CD14-positive monocyte (primary cell): Measurements from ENCODE around the gene SLC25A21. TPM values are rescaled to one million over a fixed set of nuclear protein-coding genes. Genes with fewer than 3 reads are reported as not detected.

ENCODE experiments used
- DNase-seq, 3 donors: peaks; one replicate each; pipeline ENCODE4 v3.0.0-alpha.2; 2011 to 2022
- H2AFZ ChIP-seq: 2 replicates; pipeline ENCODE4 v1.6.0; 2012; ENCODE audit warnings: mild to moderate bottlenecking, low read depth, low read length, inconsistent platforms; ENCODE audit not compliant: insufficient read depth, poor library complexity, severe bottlenecking
- H3K27ac ChIP-seq, 2 donors: 1 replicate in 1 of 2; 2 replicates in 1 of 2; pipeline ENCODE4 v1.5.1; 2012 to 2013; ENCODE audit warnings: low read length in 2 of 2, control low read depth in 1 of 2, inconsistent platforms in 1 of 2, low read depth in 1 of 2, mild to moderate bottlenecking in 1 of 2
- H3K27me3 ChIP-seq, 2 donors: one replicate each; pipeline versions ENCODE4 v1.6.0 to v1.6.1; 2011 to 2013; ENCODE audit warnings: low read length in 2 of 2; ENCODE audit not compliant: control insufficient read depth in 2 of 2, insufficient read depth in 2 of 2
- H3K36me3 ChIP-seq, 2 donors: replicated peaks in 1 of 2; 1 replicate in 1 of 2; 2 replicates in 1 of 2; pipeline versions ENCODE4 v1.5.1 to v1.6.1; 2012 to 2013; ENCODE audit warnings: low read length in 2 of 2, control low read depth in 1 of 2, inconsistent platforms in 1 of 2, mild to moderate bottlenecking in 1 of 2; ENCODE audit not compliant: insufficient read depth in 2 of 2, control insufficient read depth in 1 of 2
- H3K4me1 ChIP-seq, 2 donors: 1 replicate in 1 of 2; 2 replicates in 1 of 2; pipeline versions ENCODE4 v1.5.1 to v1.6.1; 2012 to 2013; ENCODE audit warnings: low read length in 2 of 2, control low read depth in 1 of 2, inconsistent platforms in 1 of 2, mild to moderate bottlenecking in 1 of 2, moderate library complexity in 1 of 2; ENCODE audit not compliant: insufficient read depth in 2 of 2, control insufficient read depth in 1 of 2
- H3K4me2 ChIP-seq: replicated peaks from 2 replicates; pipeline ENCODE3; 2012; ENCODE audit warnings: low read length, moderate library complexity, mild to moderate bottlenecking; ENCODE audit not compliant: poor library complexity, severe bottlenecking; ENCODE audit errors: extremely low read depth
- H3K4me3 ChIP-seq, 3 experiments: fragments of 200-600 bp in 1 of 3; sonication (generic) in 1 of 3; replicated peaks in 1 of 3; 1 replicate in 2 of 3; 2 replicates in 1 of 3; pipeline ENCODE4 v1.5.1; 2011 to 2013; ENCODE audit warnings: low read length in 3 of 3, mild to moderate bottlenecking in 3 of 3, control low read depth in 2 of 3, low read depth in 2 of 3, inconsistent platforms in 1 of 3, moderate library complexity in 1 of 3
- H3K79me2 ChIP-seq: 2 replicates; pipeline ENCODE4 v1.6.0; 2012; ENCODE audit warnings: mild to moderate bottlenecking, control low read depth, inconsistent platforms, low read length, moderate library complexity; ENCODE audit not compliant: insufficient read depth
- H3K9ac ChIP-seq: 2 replicates; pipeline ENCODE4 v1.6.0; 2017; ENCODE audit warnings: low read length, mild to moderate bottlenecking; ENCODE audit not compliant: insufficient read depth, poor library complexity, severe bottlenecking
- H3K9me3 ChIP-seq, 2 donors: replicated peaks in 1 of 2; 1 replicate in 1 of 2; 2 replicates in 1 of 2; pipeline versions ENCODE4 v1.5.1 to v1.6.1; 2012 to 2013; ENCODE audit warnings: low read length in 2 of 2, control low read depth in 1 of 2; ENCODE audit not compliant: control insufficient read depth in 1 of 2, insufficient read depth in 1 of 2
- H4K20me1 ChIP-seq: 2 replicates; pipeline ENCODE4 v1.6.0; 2012; ENCODE audit warnings: mild to moderate bottlenecking, low read length, control low read depth, moderate library complexity; ENCODE audit not compliant: insufficient read depth
- H3K27ac Mint-ChIP-seq, 7 donors: one replicate each; pipeline ENCODE4 v1.8.0; 2020; ENCODE audit warnings: mild to moderate bottlenecking in 7 of 7, mixed read lengths in 7 of 7, moderate library complexity in 6 of 7, inconsistent platforms in 2 of 7
- H3K27me3 Mint-ChIP-seq, 3 donors: one replicate each; pipeline ENCODE4 v1.8.0; 2021 to 2022; ENCODE audit warnings: low read depth in 3 of 3, mild to moderate bottlenecking in 3 of 3, mixed read lengths in 3 of 3, moderate library complexity in 3 of 3, inconsistent platforms in 1 of 3
- H3K36me3 Mint-ChIP-seq, 2 donors: one replicate each; pipeline ENCODE4 v1.8.0; 2020; ENCODE audit warnings: mixed read lengths in 2 of 2, inconsistent platforms in 1 of 2, mild to moderate bottlenecking in 1 of 2
- H3K4me1 Mint-ChIP-seq: one replicate; pipeline ENCODE4 v1.8.0; 2020; ENCODE audit warnings: mild to moderate bottlenecking, mixed read lengths
- H3K4me3 Mint-ChIP-seq, 2 donors: one replicate each; pipeline ENCODE4 v1.8.0; 2020; ENCODE audit warnings: mild to moderate bottlenecking in 2 of 2, mixed read lengths in 2 of 2, moderate library complexity in 1 of 2
- H3K9me3 Mint-ChIP-seq, 7 donors: one replicate each; pipeline ENCODE4 v1.8.0; 2020 to 2022; ENCODE audit warnings: mixed read lengths in 7 of 7, mild to moderate bottlenecking in 6 of 7, moderate library complexity in 6 of 7, inconsistent platforms in 2 of 7
- WGBS: methylation state at CpG from one replicate; pipeline ENCODE4 v1.1.5; 2013; ENCODE audit warnings: missing lambda C conversion rate; ENCODE audit not compliant: insufficient coverage; 5-methylcytosine and 5-hydroxymethylcytosine counted together
- intact Hi-C, 2 donors: fragments of 100-400 bp; cut with micrococcal nuclease; formaldehyde crosslinking; loops; one replicate each; pipeline versions ENCODE4 v1.15.0 to v1.15.1; 2023
- polyA plus RNA-seq, 3 donors: library from polyadenylated mRNA; depleted of rRNA in 1 of 3; unstranded in 2 of 3; stranded (reverse) in 1 of 3; fragments of 300-500 nt in 2 of 3; fragments of >200 nt in 1 of 3; fragmentation: Illumina TruSeq in 2 of 3; gene quantifications; 1 replicate in 2 of 3; 2 replicates in 1 of 3; pipeline ENCODE4 v1.2.3, GENCODE V29; 2012 to 2021
- TF ChIP-seq, protein P1 (sequence below): fragments of 200-600 bp; IDR thresholded peaks from one replicate; pipeline ENCODE4 v1.8.0; 2022; ENCODE audit warnings: antibody characterized with exemption, mild to moderate bottlenecking

SLC25A21 gene
- polyA plus RNA-seq, 3 donors: not detected

GRCh38 chr14:36915081-36915480 is 257.3 kb downstream of the SLC25A21 start:
- Mint-ChIP-seq H3K36me3 (no peaks in the 10 kb centered on the region), H3K9me3 (no peaks in the 10 kb centered on the region), H3K4me3 (no peak overlapping the region), H3K27ac (no peak overlapping the region), H3K27me3 (peaks cover 0 to 2% (median 0%) of the 10 kb centered on the region in 3 donors), H3K4me1 (no peaks in the 10 kb centered on the region)
- H3K9me3 ChIP-seq: no peaks in the 10 kb centered on the region
- no peaks in the 10 kb centered on the region for H3K4me1 ChIP-seq
- H4K20me1 ChIP-seq: no peaks in the 10 kb centered on the region
- no CpG with 5 or more reads among the region's 1 CpG for WGBS
- no peak overlapping the region for H3K27ac ChIP-seq
- no peak overlapping the region for H2AFZ ChIP-seq
- TF ChIP-seq, protein P1, sequence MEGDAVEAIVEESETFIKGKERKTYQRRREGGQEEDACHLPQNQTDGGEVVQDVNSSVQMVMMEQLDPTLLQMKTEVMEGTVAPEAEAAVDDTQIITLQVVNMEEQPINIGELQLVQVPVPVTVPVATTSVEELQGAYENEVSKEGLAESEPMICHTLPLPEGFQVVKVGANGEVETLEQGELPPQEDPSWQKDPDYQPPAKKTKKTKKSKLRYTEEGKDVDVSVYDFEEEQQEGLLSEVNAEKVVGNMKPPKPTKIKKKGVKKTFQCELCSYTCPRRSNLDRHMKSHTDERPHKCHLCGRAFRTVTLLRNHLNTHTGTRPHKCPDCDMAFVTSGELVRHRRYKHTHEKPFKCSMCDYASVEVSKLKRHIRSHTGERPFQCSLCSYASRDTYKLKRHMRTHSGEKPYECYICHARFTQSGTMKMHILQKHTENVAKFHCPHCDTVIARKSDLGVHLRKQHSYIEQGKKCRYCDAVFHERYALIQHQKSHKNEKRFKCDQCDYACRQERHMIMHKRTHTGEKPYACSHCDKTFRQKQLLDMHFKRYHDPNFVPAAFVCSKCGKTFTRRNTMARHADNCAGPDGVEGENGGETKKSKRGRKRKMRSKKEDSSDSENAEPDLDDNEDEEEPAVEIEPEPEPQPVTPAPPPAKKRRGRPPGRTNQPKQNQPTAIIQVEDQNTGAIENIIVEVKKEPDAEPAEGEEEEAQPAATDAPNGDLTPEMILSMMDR: no peak
- H3K27me3 ChIP-seq: no peaks in the 10 kb centered on the region
- no peak overlapping the region for H3K4me3 ChIP-seq
- no peak overlapping the region for H3K9ac ChIP-seq
- H3K79me2 ChIP-seq: no peaks in the 10 kb centered on the region
- no peak for DNase-seq
- no peaks in the 10 kb centered on the region for H3K36me3 ChIP-seq
- no peak overlapping the region for H3K4me2 ChIP-seq
- intact Hi-C loops: no loop called here

DNA sequence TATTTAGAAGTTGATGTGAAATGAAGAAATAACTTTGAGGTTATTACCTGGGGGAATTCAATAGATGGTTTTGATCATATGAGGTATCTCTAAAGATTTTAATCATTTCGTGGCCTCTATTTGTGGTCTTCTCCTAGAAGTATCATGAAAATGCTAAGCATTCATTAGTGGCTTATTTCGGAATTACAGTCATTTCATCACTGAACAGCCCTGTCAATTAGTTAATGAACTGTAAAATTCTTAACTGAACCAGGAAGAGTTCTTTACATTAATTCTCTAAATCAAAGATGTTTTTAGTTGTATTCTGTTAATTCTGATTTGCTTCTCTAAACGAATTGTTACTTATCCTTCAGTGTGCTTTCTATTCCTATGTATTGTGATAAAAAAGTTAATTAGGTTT is 261.8 kb downstream of the SLC25A21 start:
- Histone ChIP-seq H3K27me3 (no peaks in the 10 kb centered on the region), H3K27ac (no peak overlapping the region), H4K20me1 (no peaks in the 10 kb centered on the region), H3K36me3 (no peaks in the 10 kb centered on the region), H3K4me1 (no peaks in the 10 kb centered on the region), H3K9ac (no peak overlapping the region), H3K4me2 (no peak overlapping the region), H2AFZ (no peak overlapping the region), H3K9me3 (no peaks in the 10 kb centered on the region), H3K4me3 (no peak overlapping the region), H3K79me2 (no peaks in the 10 kb centered on the region)
- Mint-ChIP-seq H3K36me3 (no peaks in the 10 kb centered on the region), H3K27ac (no peak overlapping the region), H3K4me3 (no peak overlapping the region), H3K4me1 (no peaks in the 10 kb centered on the region), H3K27me3 (peaks cover 0 to 3% (median 2%) of the 10 kb centered on the region in 3 donors), H3K9me3 (peaks cover 0 to 3% (median 0%) of the 10 kb centered on the region in 7 donors)
- TF ChIP-seq, protein P1: no peak
- intact Hi-C loops: no loop called here
- no CpG with 5 or more reads among the region's 3 CpGs for WGBS
- no peak for DNase-seq
